B cell (primary cell): ENCODE data around the gene UMOD. TPM values are rescaled to one million over a fixed set of nuclear protein-coding genes. Genes with fewer than 3 reads are reported as not detected.

Experiments used
- ATAC-seq: fragments of 200-7000 bp; cut with Tn5 transposase; one replicate; pipeline ENCODE4 v1.10.0; 2021; ENCODE audit warnings: low read depth, mild to moderate bottlenecking, moderate number of reproducible peaks, moderate library complexity
- CTCF ChIA-PET: fragments of 350-600 bp; sonication (Branson Sonifier 250); formaldehyde crosslinking; loops from one replicate; lab custom pipeline; 2021; ENCODE audit warnings: antibody characterized with exemption, inconsistent platforms; lab: Charles Lee
- POLR2A ChIA-PET: fragments of 350-600 bp; sonication (Branson Sonifier 250); formaldehyde crosslinking; loops from one replicate; lab custom pipeline; 2021; ENCODE audit warnings: antibody characterized with exemption; lab: Charles Lee
- DNase-seq: peaks from one replicate; pipeline ENCODE4 v3.0.0; 2013
- H2AFZ ChIP-seq: 2 replicates; pipeline ENCODE4 v1.6.1; 2012; ENCODE audit warnings: mild to moderate bottlenecking, low read depth, low read length; ENCODE audit not compliant: insufficient read depth, poor library complexity, severe bottlenecking
- H3K27ac ChIP-seq, 2 donors: 1 replicate in 1 of 2; 2 replicates in 1 of 2; pipeline ENCODE4 v1.5.1; 2012 to 2013; ENCODE audit warnings: low read length in 2 of 2, mild to moderate bottlenecking in 2 of 2, moderate library complexity in 1 of 2
- H3K27me3 ChIP-seq, 4 experiments: fragments of 200-600 bp in 1 of 4; sonication (generic) in 1 of 4; replicated peaks in 1 of 4; 1 replicate in 2 of 4; 2 replicates in 2 of 4; pipeline versions ENCODE4 v1.6.1 to v1.7.0; 2013 to 2016; ENCODE audit warnings: low read length in 3 of 4, mild to moderate bottlenecking in 2 of 4, mixed read lengths in 1 of 4, moderate library complexity in 1 of 4; ENCODE audit not compliant: insufficient read depth in 4 of 4, control insufficient read depth in 3 of 4; ENCODE audit errors: control extremely low read depth in 1 of 4
- H3K36me3 ChIP-seq, 2 experiments: replicated peaks in 1 of 2; 1 replicate in 1 of 2; 2 replicates in 1 of 2; pipeline versions ENCODE4 v1.6.1 to v1.7.1; 2013; ENCODE audit warnings: low read length in 1 of 2; ENCODE audit not compliant: insufficient read depth in 2 of 2, control insufficient read depth in 1 of 2; ENCODE audit errors: control extremely low read depth in 1 of 2, extremely low read depth in 1 of 2
- H3K4me1 ChIP-seq, 2 donors: fragments of 200-600 bp in 1 of 2; sonication (generic) in 1 of 2; 1 replicate in 1 of 2; 2 replicates in 1 of 2; pipeline versions ENCODE4 v1.5.1 to v1.6.1; 2013 to 2017; ENCODE audit warnings: low read length in 2 of 2; ENCODE audit not compliant: control insufficient read depth in 2 of 2, insufficient read depth in 2 of 2
- H3K4me2 ChIP-seq: replicated peaks from 2 replicates; pipeline ENCODE3; 2012; ENCODE audit warnings: mild to moderate bottlenecking, low read depth, low read length; ENCODE audit not compliant: poor library complexity, severe bottlenecking
- H3K4me3 ChIP-seq, 5 experiments: fragments of 200-600 bp in 1 of 5; sonication (generic) in 1 of 5; 1 replicate in 3 of 5; 2 replicates in 2 of 5; pipeline versions ENCODE4 v1.5.1 to v1.7.0; 2011 to 2016; ENCODE audit warnings: low read length in 4 of 5, mild to moderate bottlenecking in 4 of 5, low read depth in 2 of 5, control low read depth in 1 of 5, moderate library complexity in 1 of 5; ENCODE audit not compliant: insufficient read depth in 1 of 5; ENCODE audit errors: control extremely low read depth in 1 of 5, extremely low read depth in 1 of 5
- H3K79me2 ChIP-seq: fragments of 200-600 bp; sonication (generic); one replicate; pipeline ENCODE4 v1.6.0; 2016; ENCODE audit warnings: low read length; ENCODE audit not compliant: control insufficient read depth, insufficient read depth
- H3K9ac ChIP-seq: fragments of 200-600 bp; sonication (generic); 2 replicates; pipeline ENCODE4 v1.6.1; 2017; ENCODE audit warnings: mild to moderate bottlenecking, low read length, moderate library complexity
- H3K9me3 ChIP-seq, 3 donors: one replicate each; pipeline versions ENCODE4 v1.6.1 to v1.7.1; 2013; ENCODE audit warnings: low read length in 2 of 3; ENCODE audit not compliant: control insufficient read depth in 2 of 3, insufficient read depth in 1 of 3; ENCODE audit errors: control extremely low read depth in 1 of 3
- H4K20me1 ChIP-seq: 2 replicates; pipeline ENCODE4 v1.6.0; 2012; ENCODE audit warnings: mild to moderate bottlenecking, low read length; ENCODE audit not compliant: insufficient read depth, control insufficient read depth, poor library complexity, severe bottlenecking
- H3K27ac Mint-ChIP-seq: one replicate; pipeline ENCODE4 v1.8.0; 2021; ENCODE audit warnings: mixed read lengths
- H3K27me3 Mint-ChIP-seq: one replicate; pipeline ENCODE4 v1.8.0; 2021; ENCODE audit warnings: mixed read lengths
- H3K4me1 Mint-ChIP-seq: one replicate; pipeline ENCODE4 v1.8.0; 2021; ENCODE audit warnings: mixed read lengths
- H3K4me3 Mint-ChIP-seq: one replicate; pipeline ENCODE4 v1.8.0; 2021; ENCODE audit warnings: mixed read lengths
- H3K9me3 Mint-ChIP-seq: one replicate; pipeline ENCODE4 v1.8.0; 2022; ENCODE audit warnings: mixed read lengths; ENCODE audit not compliant: insufficient read depth
- CTCF ChIP-seq: fragments of 200-600 bp; IDR thresholded peaks from one replicate; pipeline ENCODE4 v1.8.0; 2022; ENCODE audit warnings: antibody characterized with exemption, mild to moderate bottlenecking
- EZH2 ChIP-seq: IDR thresholded peaks from 2 replicates; pipeline ENCODE4 v1.6.1; 2012; ENCODE audit warnings: borderline replicate concordance, low read depth, mild to moderate bottlenecking, moderate library complexity, low read length; ENCODE audit not compliant: insufficient read depth, poor library complexity, severe bottlenecking
- WGBS: methylation state at CpG from one replicate; pipeline ENCODE4 v1.1.5; 2013; ENCODE audit warnings: missing lambda C conversion rate; ENCODE audit not compliant: insufficient coverage; 5-methylcytosine and 5-hydroxymethylcytosine counted together
- intact Hi-C: fragments of 100-400 bp; cut with micrococcal nuclease; formaldehyde crosslinking; loops from one replicate; pipeline ENCODE4 v1.10.0; 2022
- polyA plus RNA-seq: library from polyadenylated mRNA; depleted of rRNA; stranded (reverse); fragments of >200 nt; gene quantifications from 2 replicates; pipeline ENCODE4 v1.2.3, GENCODE V29; 2012
- total RNA-seq, 2 donors: library from RNA; stranded (reverse); fragments of 120-200 nt in 1 of 2; gene quantifications; 1 replicate in 1 of 2; 2 replicates in 1 of 2; pipeline versions ENCODE4 v1.2.3 to v1.2.4, GENCODE V29; 2013 to 2022

Gene UMOD
- total and polyA plus RNA-seq, 2 donors (not counting 1 experiment from before 2014, with no cell fraction given), result not detected

GRCh38 chr16:20353379-20353778, 864 bp upstream of the UMOD start:
- Mint-ChIP-seq H3K4me1 (no peaks in the 10 kb centered on the region), H3K27me3 (peaks cover 12% of the 10 kb centered on the region), H3K4me3 (no peak overlapping the region), H3K27ac (no peak overlapping the region), H3K9me3 (peaks cover 2% of the 10 kb centered on the region)
- Histone ChIP-seq H3K4me2 (no peak overlapping the region), H3K9ac (no peak overlapping the region), H3K4me3 (no peak overlapping the region), H3K27me3 (peaks cover 0 to 3% (median 0%) of the 10 kb centered on the region in 4 experiments), H3K36me3 (no peaks in the 10 kb centered on the region), H3K79me2 (no peaks in the 10 kb centered on the region), H3K9me3 (peaks cover 0 to 12% (median 0%) of the 10 kb centered on the region in 3 donors), H4K20me1 (no peaks in the 10 kb centered on the region), H3K4me1 (no peaks in the 10 kb centered on the region), H3K27ac (no peak overlapping the region), H2AFZ (no peak overlapping the region)
- intact Hi-C loops, result no loop called here
- DNase-seq (no peak), ATAC-seq (no peak)
- no peak for TF ChIP-seq CTCF
- TF ChIP-seq EZH2, result no peak
- CTCF ChIA-PET, result no interaction called here
- POLR2A ChIA-PET, result no interaction called here

- H3K27ac Mint-ChIP-seq, result no peak overlapping the region
- no peak for ATAC-seq
- no peak overlapping the region for H3K4me2 ChIP-seq
- no peaks in the 10 kb centered on the region for H4K20me1 ChIP-seq
- POLR2A ChIA-PET, result no interaction called here
- TF ChIP-seq CTCF (no peak), EZH2 (no peak)
- H3K4me1 ChIP-seq, result no peaks in the 10 kb centered on the region
- no peaks in the 10 kb centered on the region for H3K36me3 ChIP-seq
- CTCF ChIA-PET, result no interaction called here
- intact Hi-C loops, result no loop called here
- H3K27me3 ChIP-seq, result no peaks in the 10 kb centered on the region
- no peaks in the 10 kb centered on the region for H3K9me3 Mint-ChIP-seq
- no peak overlapping the region for H2AFZ ChIP-seq
- no peaks in the 10 kb centered on the region for H3K4me1 Mint-ChIP-seq
- no peak overlapping the region for H3K4me3 Mint-ChIP-seq
- no peak overlapping the region for H3K27ac ChIP-seq
- H3K27me3 Mint-ChIP-seq, result no peaks in the 10 kb centered on the region
- WGBS, result 83% methylated on average over 1 of the region's 6 CpGs
- H3K9ac ChIP-seq, result no peak overlapping the region
- H3K4me3 ChIP-seq, result no peak overlapping the region
- no peaks in the 10 kb centered on the region for H3K79me2 ChIP-seq
- DNase-seq, result no peak
- H3K9me3 ChIP-seq, result peaks cover 0 to 8% (median 0%) of the 10 kb centered on the region in 3 donors
These were observed 2.9 kb downstream of the UMOD start for GRCh38 chr16:20349615-20350014.
